ENCODE data around the gene ALDH1L1.

Gene ALDH1L1

GRCh38 chr3:126127452-126127851 lies 52.9 kb downstream of the ALDH1L1 start:
- H3K9me3 ChIP-seq: no peaks in the 10 kb centered on the region
- H3K4me3 ChIP-seq (ENCODE audit: low read depth in 1 of 2, low read length in 1 of 2): no peak overlapping the region
- no peak for TF ChIP-seq CTCF (IDR thresholded peaks at IDR 0.05)
- peaks cover 6% of the 10 kb centered on the region for H3K27me3 ChIP-seq
- H3K36me3 ChIP-seq: no peaks in the 10 kb centered on the region
- H3K4me1 ChIP-seq (ENCODE audit: control insufficient read depth in 1 of 2, insufficient read depth in 1 of 2, low read depth in 1 of 2, low read length in 1 of 2): no peaks in the 10 kb centered on the region
- H3K27ac ChIP-seq: no peak overlapping the region

- Histone ChIP-seq H3K27me3 (peaks cover 7% of the 10 kb centered on the region), H3K36me3 (no peaks in the 10 kb centered on the region), H3K9me3 (no peaks in the 10 kb centered on the region), H3K4me3 (ENCODE audit: low read depth in 1 of 2, low read length in 1 of 2) (no peak overlapping the region), H3K27ac (no peak overlapping the region), H3K4me1 (ENCODE audit: control insufficient read depth in 1 of 2, insufficient read depth in 1 of 2, low read depth in 1 of 2, low read length in 1 of 2) (no peaks in the 10 kb centered on the region)
- TF ChIP-seq CTCF (IDR thresholded peaks at IDR 0.05): no peak
Measured at GRCh38 chr3:126126811-126127431, 53.5 kb downstream of the ALDH1L1 start.

DNA sequence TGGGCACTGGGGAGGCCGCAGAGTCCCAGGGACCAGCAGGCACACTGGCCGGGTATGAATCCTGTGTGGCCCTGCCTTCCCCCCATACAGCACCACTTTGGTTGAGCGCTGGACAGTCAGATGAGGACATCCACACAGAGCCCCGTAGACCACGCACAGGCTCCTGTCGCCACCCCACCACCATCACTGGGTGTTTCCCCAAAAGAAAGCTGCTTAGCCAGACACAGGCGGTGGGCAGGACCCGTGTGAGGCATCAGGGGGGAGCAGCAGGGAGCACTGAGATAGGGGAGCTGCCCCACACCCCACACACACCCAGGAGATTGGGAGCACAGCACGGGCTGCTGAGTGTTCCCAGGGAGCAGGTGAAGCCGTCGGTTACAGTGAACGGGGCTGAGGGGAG lies 54.1 kb downstream of the ALDH1L1 start:
- no peak overlapping the region for H3K4me3 ChIP-seq (ENCODE audit: low read depth in 1 of 2, low read length in 1 of 2)
- H3K27me3 ChIP-seq: peaks cover 13% of the 10 kb centered on the region
- H3K27ac ChIP-seq: no peak overlapping the region
- H3K4me1 ChIP-seq (ENCODE audit: control insufficient read depth in 1 of 2, insufficient read depth in 1 of 2, low read depth in 1 of 2, low read length in 1 of 2): no peaks in the 10 kb centered on the region
- TF ChIP-seq CTCF (IDR thresholded peaks at IDR 0.05): no peak
- H3K9me3 ChIP-seq: no peaks in the 10 kb centered on the region
- H3K36me3 ChIP-seq: no peaks in the 10 kb centered on the region

GRCh38 chr3:126125781-126126251 lies 54.6 kb downstream of the ALDH1L1 start:
- no peaks in the 10 kb centered on the region for H3K36me3 ChIP-seq
- no peak overlapping the region for H3K27ac ChIP-seq
- no peak for TF ChIP-seq CTCF (IDR thresholded peaks at IDR 0.05)
- no peaks in the 10 kb centered on the region for H3K9me3 ChIP-seq
- H3K4me1 ChIP-seq (ENCODE audit: control insufficient read depth in 1 of 2, insufficient read depth in 1 of 2, low read depth in 1 of 2, low read length in 1 of 2): no peaks in the 10 kb centered on the region
- peaks cover 13% of the 10 kb centered on the region for H3K27me3 ChIP-seq
- H3K4me3 ChIP-seq (ENCODE audit: low read depth in 1 of 2, low read length in 1 of 2): no peak overlapping the region

- Histone ChIP-seq H3K4me1 (ENCODE audit: control insufficient read depth in 1 of 2, insufficient read depth in 1 of 2, low read depth in 1 of 2, low read length in 1 of 2) (no peaks in the 10 kb centered on the region), H3K4me3 (ENCODE audit: low read depth in 1 of 2, low read length in 1 of 2) (no peak overlapping the region), H3K9me3 (no peaks in the 10 kb centered on the region), H3K36me3 (no peaks in the 10 kb centered on the region), H3K27ac (no peak overlapping the region), H3K27me3 (peaks cover 13% of the 10 kb centered on the region)
- no peak for TF ChIP-seq CTCF (IDR thresholded peaks at IDR 0.05)
Measured at GRCh38 chr3:126125341-126125740, 55.0 kb downstream of the ALDH1L1 start.

All from neutrophil (primary cell).